HG03045 (cell line): ENCODE data around the gene CHD2.
"Not testable (repeated sequence)": the region's sequence is repeated elsewhere in the genome, so short reads cannot be mapped to it uniquely, and the experiment has no call there.

ENCODE experiments used
- ATAC-seq: cut with Tn5 transposase; IDR thresholded peaks from one replicate; pipeline ENCODE4 v1.9.1; 2021; ENCODE audit warnings: mild to moderate bottlenecking, moderate library complexity; ENCODE audit not compliant: unreplicated experiment

The CHD2 gene

DNA sequence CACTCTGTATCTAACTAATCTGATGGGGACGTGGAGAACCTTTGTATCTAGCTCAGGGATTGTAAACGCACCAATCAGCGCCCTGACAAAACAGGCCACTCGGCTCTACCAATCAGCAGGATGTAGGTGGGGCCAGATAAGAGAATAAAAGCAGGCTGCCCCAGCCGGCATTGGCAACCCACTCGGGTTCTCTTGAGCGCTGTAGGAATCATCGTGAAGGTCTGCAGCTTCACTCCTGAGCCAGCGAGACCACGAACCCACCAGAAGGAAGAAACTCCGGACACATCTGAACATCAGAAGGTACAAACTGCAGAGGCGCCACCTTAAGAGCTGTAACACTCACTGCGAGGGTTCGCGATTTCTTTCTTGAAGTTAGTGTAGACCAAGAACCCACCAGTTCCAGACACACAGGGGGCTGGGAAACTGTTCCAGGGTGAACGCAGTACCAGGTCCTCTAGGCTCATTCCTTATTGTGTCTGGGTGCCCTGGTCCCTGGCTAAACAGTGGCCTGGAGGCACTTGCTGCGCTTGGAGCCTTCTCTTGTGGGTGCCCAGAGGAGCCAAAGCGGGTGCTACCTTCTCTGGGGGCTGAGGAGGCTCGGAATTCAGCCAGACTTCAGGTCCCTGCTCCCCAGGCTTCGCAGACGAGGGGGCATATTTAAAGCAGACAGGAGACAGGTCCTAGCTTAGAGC lies 132.5 kb downstream of the CHD2 start:
- not testable (repeated sequence) for ATAC-seq

DNA sequence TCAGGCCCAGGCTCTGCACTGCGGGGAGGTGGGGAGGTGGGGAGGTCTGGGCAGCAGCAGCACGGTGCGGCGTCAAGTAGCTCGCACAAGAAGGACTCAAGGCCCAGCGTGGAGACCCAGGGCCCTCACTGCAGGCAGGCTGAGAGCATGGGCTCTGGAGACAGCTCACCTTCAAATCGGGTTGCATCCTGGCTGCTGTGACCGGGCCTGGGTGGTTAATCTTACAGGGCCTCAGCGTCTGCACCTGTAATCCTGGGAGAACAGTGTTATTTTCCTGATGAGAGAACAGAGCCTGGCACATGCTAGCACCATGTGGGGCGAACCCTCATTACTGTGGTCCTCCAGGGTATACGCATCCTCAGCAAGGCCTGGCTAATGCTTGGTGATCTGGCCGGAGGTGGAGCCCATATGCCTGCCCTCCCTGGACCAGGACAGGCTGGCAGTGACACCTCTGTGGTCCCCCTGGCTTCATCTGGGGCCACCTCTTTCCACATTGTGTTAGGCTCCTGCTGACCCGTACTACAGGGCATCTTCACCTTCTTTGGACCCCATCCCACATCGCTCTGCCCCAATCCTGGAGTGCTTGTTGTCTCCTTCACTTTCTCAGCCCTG lies 133.4 kb downstream of the CHD2 start:
- no peak for ATAC-seq

DNA sequence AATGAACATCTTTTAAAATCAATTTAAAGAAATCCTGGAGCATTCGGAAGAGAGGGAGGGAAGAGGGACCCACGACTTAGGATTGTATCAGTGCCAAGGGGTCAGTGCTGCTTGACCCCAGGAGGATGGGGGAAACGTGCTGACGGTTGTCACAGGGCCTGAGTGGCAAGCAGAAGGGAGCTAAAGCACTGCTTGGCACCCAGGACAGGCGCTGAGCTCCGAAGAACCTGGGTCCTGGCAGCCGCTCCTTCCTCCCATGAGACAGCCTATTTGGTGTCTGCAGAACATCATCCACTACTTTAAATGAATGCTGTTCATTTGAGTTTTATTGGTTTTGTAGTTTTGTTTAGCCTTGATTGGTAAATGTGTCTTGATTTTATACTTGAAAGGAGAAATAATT lies 134.4 kb downstream of the CHD2 start:
- ATAC-seq, result no peak

DNA sequence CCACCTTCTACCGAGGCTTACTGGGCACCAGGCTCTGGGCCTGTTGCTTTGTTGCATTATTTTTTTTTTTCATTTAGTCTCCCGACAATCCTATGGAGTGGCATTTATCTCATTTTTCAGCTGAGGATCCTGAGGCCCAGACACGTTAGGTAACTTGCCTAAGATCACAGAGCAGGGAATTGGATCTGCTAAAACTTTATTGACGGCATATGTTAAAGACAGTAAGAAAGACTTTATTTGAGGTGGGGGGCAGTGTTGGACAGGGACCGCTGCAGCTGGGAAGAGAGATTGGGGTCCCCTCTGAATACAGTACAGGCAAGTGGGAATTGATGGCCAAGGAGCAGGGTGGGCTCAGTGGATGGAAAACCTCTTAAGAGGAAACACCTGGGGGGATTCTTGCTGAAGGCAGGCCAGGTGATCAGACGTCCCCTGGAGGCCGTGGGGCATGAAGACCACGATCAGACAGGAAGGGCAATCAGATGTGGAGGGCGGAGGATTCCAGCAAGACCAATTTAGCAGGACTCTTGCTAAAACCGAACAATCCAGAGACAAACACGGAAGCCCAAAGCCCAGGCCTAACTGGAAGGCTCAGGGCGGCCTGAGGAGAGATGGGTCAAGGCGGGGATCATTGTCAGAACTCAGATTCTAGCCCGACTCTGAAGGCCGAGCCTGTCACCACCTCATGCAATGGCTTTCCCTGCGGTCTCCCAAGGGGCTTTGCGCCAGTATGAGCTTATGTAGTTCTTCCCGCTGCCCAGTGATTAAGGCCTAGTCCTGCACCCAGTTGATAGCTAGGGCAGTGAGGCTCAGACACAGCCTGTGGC lies 135.2 kb downstream of the CHD2 start:
- peak; percentile 4 for ATAC-seq

DNA sequence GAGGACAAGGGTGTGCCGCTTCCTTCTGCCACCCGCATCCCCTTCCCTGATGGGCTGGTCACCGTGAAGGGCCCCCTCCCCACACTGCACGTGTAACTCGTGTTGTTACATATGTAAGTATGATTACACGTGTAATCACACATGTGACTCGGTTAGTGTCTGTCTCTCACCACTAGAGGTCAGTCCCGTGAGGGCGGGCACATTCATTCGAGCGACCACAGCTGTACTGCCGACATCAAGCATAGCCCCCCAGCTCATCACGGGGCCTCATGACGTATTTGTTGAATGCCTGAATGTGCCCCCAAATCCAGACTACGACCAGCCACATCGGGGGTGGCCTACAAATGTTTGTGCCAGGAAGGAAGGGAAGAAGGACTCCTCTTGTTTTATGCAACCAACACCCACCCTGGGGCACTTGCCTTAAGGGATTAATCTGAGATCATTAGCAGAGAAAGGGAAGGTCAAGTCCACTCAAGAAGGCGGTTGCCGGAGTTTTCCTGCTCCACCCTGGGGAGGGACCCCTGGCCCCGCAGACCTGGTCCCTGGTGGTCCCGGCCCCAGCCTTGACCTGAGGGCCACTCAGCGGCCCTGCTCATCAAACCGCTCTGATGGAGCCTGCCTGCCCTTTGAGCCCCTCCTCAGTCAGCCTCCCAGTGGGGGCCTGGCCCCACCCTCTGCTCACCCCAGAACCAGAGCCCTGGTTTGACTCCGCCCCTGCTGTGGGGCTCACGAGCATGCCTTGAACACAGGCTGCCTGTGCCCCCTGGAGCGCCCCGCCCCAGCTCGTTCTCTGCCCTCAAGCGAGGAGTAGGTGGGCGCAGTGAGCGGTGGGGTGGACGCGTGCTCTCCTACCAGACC lies 136.1 kb downstream of the CHD2 start:
- ATAC-seq, result peak; percentile 47

DNA sequence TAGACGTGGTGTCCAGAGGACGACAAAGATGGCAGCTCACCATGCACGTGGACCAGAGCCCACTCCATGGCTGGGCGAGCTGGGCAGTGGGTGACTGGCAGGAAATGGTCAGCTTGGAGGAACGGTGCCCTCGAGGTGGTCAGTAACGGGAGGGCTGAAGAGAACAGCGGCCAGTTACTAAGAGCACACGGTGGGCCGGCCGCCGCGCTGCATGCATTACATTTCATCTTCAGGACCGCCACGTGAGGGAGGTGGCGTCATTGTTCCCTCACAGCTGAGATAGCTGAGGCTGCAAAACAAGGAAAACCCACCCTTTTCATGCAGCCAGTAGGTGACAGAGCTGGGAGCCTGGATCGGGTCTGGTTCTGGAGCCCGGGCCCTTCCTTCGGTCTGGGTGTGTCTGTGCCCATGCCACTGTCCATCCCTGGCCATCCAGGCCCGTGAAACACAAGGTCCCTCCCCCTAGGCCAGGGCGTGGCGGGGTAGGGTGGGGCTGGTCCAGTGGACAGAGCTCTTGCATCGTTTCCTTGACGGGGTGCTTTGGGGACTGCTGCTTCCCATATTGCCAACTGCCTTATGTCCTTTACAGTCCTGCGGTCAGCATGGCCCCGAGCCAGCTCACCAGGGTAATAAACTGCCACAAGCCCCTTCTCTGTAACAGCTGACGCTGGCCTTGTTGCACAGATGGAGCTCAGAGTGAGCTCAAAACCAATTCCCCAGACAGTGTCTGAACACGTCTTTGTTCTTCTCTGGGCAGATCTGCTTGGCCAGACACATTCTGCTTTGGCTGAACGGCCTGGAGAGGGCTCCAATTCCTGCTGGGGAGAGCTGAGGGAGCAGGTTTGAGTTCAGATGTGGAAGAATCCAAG lies 137.1 kb downstream of the CHD2 start:
- no peak for ATAC-seq

DNA sequence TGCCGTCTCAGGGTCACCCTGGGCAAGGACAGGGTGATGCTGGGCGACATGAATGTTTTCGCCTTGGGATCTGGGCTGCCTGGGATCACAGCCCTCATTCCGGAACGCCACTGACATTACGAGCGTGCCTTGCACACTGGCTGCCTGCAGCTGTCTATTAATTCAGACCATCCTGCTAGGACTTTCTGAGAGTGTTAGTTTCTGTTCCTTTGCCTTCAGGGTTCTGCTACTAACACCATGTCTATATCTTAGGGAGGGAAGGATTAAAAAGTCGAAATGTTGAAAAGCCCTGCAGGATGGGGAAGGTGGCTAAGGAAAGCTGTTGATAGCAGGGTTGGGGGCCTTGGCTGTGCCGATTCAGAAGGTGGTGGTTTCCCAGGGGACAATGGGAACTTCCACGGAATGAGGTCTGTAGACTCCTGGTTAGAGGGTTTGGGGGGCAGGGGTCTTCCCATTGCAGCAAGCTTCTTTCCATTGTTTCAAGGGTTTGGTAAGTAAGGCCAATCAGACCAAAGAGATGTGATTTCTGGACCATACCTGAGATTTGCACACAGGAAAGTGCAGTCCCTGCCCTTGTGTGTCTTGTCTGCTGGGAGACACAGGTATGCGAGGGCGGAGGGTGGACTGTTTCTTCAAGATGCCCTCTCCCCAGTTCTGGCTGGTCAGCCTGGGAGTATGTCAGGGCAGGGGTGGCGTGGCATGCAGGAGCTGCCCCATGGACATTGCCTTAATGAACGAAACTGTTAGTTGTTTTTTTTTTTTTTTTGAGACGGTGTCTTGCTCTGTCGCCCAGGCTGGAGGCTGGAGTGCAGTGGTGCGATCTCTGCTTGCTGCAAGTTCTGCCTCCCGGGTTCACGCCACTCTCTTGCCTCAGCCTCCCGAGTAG lies 137.9 kb downstream of the CHD2 start:
- no peak for ATAC-seq

DNA sequence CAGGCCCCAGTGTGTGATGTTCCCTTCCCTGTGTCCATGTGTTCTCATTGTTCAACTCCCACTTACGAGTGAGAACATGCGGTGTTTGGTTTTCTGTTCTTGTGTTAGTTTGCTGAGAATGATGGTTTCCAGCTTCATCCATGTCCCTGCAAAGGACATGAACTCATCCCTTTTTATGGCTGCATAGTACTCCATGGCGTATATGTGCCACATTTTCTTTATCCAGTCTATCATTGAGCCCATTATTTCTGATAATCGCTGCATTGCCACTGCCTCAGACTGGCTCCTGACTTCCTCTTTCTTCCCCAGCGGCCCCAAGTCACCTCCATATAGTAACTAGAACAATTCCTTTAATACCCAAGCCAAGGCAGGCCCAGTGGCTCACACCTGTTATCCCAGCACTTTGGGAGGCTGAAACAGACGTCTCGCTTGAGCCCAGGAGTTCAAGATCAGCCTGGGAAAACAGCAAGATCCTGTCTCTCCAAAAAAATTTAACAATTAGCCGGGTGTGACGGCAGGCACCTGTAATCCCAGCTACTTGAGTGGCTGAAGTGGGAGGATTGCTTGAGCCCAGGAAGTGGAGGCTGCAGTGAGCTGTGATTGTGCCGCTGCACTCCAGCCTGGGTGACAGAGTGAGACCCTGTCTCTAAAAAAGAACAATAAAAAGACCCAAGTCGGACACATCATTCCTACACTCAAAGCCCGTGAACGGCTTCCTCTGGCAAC lies 139.6 kb downstream of the CHD2 start:
- ATAC-seq, result not testable (repeated sequence)

DNA sequence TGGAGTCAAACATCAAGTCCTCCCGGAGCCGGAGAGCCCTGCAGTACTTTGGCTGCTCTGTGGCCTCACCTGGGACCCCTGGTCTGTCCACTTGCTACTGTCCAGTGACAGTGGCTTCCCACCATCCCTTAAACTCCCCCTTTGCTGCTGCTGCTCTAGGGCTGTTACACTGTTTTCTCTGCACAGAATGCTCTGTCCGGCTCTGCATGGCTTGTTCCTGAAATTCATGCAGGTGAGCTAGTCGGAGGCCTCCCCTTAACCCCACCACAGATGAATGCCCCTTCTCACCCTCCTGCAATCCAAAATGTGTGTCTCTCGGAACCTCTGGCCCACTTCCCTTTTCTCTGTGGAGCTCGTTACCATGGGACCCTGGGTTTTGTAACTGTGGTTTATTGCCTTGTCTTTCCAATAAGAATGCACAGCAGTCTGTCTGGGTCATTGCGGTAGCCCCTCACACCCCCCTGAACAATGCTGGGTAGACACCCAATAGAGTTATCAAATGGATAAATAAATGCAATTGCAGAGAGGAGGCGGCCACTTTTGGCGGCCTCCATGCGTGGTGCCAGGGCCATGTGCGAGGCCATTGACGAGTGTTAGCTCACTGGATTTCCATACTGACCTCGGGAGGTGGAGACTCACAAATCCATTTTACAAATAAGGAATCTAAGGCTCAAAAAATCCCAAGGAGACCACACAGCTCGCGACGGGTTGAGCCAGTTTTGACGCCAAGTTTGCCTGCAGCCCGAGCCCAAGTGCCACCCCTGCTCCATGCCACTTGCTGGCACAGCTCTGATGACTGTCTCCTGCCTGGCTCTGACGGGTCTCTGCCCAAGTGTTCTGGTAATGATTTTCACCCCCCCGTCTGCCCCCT lies 140.4 kb downstream of the CHD2 start:
- ATAC-seq, result no peak

DNA sequence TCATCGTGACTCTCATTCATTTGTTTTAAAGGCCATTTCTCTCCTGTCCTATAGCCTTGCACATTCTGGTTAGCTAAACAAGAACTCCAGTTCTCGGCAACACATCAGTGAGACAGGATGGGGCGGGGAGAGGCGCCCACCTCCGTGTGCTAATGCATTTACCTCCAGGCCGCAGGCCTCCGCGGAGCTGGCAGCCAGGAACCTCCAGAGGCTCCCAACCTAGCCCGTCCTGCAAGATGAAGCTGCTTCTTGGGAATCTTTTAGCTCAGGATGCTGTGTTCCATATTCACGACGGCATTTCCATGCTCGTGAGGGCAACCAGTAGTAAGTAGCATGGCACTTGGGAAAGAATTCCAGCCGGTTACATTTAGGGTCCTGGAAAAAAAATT lies 141.0 kb downstream of the CHD2 start:
- no peak for ATAC-seq

DNA sequence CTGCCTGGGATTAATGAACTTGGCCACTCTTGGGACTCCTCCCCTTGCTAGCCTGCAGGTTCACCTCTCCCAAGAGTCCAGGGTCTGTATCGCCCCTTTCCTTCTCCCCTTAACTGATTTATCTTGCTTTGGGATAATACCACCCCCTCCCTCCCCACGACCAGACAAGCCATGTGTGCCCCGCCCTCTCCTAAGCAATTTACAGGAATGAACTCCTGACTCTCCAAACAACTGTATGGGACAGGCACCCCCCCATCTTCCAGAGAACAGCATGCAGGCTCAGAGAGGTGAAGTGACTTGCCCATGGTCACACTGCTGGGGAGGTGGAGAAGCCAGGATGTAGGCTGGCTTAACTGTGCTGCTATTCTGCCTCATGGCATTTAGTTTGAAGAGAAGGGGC lies 142.1 kb downstream of the CHD2 start:
- ATAC-seq, result no peak

DNA sequence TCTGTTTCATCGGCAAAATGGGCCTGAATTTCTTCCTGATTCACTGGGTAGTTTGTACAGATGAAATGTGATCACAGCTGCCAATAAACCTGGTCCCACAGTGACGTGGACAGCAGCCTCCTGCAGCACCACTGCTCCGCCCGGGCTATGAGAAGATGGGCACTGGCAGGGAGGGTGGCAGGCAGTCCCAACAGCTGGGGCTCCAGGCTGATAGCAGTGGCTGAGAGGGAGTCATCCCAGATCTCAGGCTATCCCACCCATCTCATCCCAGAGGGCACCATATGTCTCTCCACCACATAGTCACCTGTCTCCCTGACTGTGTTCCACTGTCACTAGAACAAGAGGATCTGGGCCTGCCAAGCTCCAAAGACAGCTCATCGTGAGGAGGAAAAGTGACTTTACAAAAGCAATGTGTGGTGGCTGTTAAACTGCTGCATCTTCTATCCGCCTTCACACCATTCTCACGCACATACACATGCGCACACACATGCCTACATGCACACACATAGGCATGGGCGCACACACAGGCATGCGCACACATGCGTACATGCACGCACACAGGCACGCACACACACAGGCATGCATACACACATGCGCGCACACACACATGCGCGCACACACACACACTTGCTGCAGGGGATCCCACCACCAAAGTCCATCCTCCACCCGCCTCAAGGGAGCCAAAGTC lies 142.7 kb downstream of the CHD2 start:
- ATAC-seq, result no peak

DNA sequence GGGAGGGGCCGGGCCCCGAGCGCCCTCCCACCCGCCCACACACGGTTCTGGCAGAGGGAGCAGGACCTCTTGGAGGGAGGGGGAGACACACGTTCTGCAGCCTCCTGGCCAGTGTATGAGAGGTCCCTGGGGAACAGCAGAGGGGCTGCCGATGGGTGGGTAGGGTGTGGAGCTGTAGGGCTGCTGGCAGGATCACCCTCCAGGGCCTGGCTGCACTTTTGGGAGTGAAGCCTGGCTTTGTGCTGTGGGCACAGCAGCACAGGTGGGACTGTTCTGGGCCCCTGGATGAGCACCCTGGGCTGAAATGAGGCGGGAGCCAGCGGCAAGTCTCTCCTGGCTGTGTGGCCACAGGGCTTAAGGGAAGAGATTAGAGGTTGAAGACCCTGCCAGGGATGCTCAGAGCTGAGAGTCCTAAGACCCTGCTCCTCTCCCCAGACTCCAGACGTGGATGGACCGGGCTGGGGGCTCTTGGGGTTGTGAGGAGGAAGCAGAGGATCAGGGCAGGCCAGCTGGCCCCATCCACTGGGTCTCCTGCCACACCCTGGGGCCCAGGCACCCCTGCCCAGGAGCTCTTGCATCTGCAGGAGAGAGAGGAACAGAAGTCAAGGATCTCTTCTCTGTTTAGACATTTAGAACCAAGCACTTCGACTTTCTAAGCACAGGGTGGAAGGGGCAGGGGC lies 143.6 kb downstream of the CHD2 start:
- no peak for ATAC-seq

DNA sequence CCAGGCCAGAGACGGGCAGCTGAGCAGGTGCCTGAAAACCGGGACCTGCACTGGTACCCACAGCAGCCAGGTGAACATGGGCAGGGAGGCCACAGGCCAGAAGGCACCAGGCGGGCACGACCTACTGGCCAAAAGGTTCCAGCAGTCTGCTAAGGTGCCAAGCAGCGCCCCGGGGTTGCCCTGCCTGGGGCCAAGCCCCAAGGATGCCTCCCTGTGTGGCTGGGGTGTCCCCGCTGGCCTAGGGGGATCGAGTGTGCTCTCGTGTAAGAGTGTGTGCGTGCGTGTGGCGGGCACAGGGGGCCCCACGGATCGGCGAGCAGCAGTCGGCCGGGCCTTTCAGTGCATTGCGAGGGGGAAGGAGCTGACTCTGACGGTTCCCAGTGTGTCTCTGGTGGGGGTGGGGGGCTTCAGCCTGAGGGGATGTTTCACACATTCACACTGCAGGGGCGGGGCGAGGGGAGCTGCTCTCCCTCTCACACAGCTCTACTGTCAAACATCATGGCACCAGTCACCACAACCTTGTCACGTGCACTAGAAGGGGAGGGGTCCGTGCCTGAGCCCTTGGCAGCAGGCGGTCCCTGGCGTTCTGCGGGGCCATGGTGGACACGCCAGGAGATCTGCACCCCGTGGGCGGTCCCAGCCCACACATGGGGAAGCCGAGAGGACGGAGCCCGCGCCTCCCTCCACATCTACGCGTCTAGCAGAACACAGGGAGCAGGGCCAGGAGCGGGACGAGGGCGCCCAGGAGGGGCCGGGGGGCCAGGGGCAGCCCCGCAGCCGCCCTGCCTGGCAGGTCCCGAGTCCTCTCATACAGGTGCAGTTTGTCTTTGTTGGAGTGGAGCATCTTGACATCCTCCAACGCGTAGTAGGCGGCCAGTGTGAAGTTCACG lies 144.4 kb downstream of the CHD2 start:
- no peak for ATAC-seq

DNA sequence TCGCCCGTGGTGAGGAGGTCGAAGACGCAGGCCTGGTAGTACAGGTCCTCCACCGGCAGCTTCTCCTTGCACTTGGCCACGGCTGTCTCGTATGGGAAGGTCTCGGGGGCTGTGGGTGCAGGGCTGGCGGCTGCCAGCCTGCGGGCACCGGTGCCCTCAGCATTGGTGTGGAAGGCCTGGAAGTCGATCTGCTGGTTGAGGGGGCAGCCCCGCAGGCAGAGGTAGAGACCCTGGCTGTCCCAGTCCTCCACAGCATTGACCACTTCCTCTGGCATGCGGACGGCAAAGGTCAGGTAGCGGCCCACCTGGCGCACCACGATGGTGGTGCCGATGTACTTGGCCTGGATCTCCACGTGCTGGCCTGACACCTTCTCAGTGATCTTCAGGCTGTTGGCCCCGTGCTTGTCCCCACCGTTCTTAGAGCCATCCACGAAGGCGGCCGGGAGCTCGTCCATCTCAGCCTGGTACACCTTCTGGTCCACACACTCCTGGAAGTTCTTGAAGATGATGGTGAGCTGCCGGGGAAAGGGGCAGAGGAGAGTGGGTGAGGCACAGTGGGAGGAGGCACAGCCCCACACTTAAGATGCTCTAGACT lies 145.2 kb downstream of the CHD2 start:
- ATAC-seq, result no peak
